ENCODE measurements around the gene FREM1.

DNA sequence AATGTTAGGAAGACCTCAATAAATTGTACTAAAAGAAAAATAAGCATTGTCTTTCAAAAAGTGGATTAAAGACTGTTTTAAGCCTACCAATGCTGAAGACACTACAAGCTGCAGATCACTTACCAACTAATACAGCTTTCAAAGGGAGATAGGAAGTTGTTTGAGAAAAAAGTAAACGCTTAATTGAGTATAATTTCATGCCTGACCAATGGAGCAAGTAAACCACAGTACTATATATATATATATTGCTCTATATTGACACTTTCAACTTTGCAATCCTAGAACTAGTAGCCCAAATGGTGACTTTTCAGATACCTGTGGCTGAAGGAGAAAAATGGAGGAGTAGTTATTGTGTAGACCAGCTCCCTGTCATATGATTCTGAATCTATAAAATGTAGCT lies 85.7 kb downstream of the FREM1 start:
- TF ChIP-seq CTCF (IDR thresholded peaks at IDR 0.05): no peak
- no peak for TF ChIP-seq POLR2A (IDR thresholded peaks at IDR 0.05)
